Ascending aorta (tissue), 2 donors: ENCODE measurements around the gene RNF152. TPM values are rescaled to one million over a fixed set of nuclear protein-coding genes. Genes with fewer than 3 reads are reported as not detected.

Experiments used
- DNase-seq, 2 donors: peaks; one replicate each; pipeline ENCODE4 v3.0.0-alpha.2; 2019; ENCODE audit warnings: low spot score in 2 of 2
- H3K27ac ChIP-seq, 2 donors: fragments of 200-600 bp; sonication (generic); one replicate each; pipeline ENCODE4 v1.5.1; 2016 to 2017; ENCODE audit warnings: mild to moderate bottlenecking in 1 of 2
- H3K27me3 ChIP-seq: fragments of 200-600 bp; sonication (generic); one replicate; pipeline ENCODE4 v1.5.1; 2017
- H3K36me3 ChIP-seq, 2 donors: fragments of 200-600 bp; sonication (generic); one replicate each; pipeline ENCODE4 v1.5.1; 2016
- H3K4me1 ChIP-seq, 2 donors: fragments of 200-600 bp; sonication (generic); one replicate each; pipeline ENCODE4 v1.5.1; 2016 to 2017; ENCODE audit warnings: mild to moderate bottlenecking in 1 of 2
- H3K4me3 ChIP-seq, 2 donors: fragments of 200-600 bp; sonication (generic); one replicate each; pipeline ENCODE4 v1.5.1; 2016 to 2017; ENCODE audit warnings: mild to moderate bottlenecking in 1 of 2
- H3K9me3 ChIP-seq, 2 donors: fragments of 200-600 bp; sonication (generic); one replicate each; pipeline ENCODE4 v1.5.1; 2016
- intact Hi-C: fragments of 100-400 bp; cut with DNase I; formaldehyde crosslinking; loops from one replicate; pipeline ENCODE4 v1.15.1; 2023
- total RNA-seq: library from RNA; depleted of rRNA; stranded (reverse); fragments of >200 nt; gene quantifications from one replicate; pipeline ENCODE4 v1.1.0, GENCODE V29; 2016
- TF ChIP-seq, protein P1 (sequence below), 3 experiments: fragments of 200-600 bp in 2 of 3; fragments of 450-650 bp in 1 of 3; sonication (generic) in 2 of 3; IDR thresholded peaks; one replicate each; pipeline ENCODE4 v1.5.1; 2016 to 2019; ENCODE audit warnings: antibody characterized with exemption in 3 of 3, mild to moderate bottlenecking in 1 of 3, moderate library complexity in 1 of 3

Gene RNF152
- total RNA-seq, 1 donor from 2014 or later = 9.6 TPM

DNA sequence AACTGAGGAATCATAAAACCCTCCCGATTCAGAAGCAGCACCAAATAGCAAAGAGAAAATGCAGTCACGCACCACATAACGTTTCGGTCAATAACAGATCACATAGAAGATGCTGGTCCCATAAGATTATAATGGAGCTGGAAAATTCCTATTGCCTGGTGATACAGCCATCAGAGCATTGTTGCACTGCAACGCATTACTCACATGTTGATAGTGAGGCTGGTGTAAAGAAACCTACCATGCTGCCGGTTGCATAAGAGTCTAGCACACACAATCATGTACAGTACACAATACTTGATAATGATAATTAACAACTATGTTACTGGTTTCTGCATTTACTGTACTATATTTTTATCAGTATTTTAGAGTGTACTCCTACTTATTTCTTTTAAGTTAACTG lies 32.5 kb downstream of the RNF152 start:
- Histone ChIP-seq H3K4me1 (no peaks in the 10 kb centered on the region), H3K27ac (no peak overlapping the region), H3K9me3 (no peaks in the 10 kb centered on the region), H3K4me3 (no peak overlapping the region), H3K36me3 (no peaks in the 10 kb centered on the region), H3K27me3 (no peaks in the 10 kb centered on the region)
- DNase-seq = no peak
- intact Hi-C loops = no loop called here
- TF ChIP-seq, protein P1, sequence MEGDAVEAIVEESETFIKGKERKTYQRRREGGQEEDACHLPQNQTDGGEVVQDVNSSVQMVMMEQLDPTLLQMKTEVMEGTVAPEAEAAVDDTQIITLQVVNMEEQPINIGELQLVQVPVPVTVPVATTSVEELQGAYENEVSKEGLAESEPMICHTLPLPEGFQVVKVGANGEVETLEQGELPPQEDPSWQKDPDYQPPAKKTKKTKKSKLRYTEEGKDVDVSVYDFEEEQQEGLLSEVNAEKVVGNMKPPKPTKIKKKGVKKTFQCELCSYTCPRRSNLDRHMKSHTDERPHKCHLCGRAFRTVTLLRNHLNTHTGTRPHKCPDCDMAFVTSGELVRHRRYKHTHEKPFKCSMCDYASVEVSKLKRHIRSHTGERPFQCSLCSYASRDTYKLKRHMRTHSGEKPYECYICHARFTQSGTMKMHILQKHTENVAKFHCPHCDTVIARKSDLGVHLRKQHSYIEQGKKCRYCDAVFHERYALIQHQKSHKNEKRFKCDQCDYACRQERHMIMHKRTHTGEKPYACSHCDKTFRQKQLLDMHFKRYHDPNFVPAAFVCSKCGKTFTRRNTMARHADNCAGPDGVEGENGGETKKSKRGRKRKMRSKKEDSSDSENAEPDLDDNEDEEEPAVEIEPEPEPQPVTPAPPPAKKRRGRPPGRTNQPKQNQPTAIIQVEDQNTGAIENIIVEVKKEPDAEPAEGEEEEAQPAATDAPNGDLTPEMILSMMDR (IDR thresholded peaks at IDR 0.05) = no peak

DNA sequence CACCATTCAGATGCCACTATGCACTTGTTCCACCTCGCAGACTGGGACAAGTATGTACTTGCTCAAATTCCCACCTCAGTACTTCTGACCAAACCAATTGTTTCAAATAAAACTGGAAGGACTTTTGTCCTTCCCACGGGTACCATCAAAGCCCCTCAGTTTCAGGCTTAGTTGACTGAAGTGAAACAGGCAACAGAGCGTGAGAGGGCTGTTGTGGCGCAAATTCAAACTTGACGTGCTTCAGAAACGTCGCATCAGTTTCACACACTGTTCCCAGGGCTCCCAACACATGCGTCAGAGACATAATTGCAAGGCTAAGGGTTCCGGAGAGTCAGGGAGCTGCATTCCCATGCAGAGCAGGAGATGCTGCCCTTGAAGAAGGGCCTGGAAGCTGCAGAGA lies 33.7 kb downstream of the RNF152 start:
- no peaks in the 10 kb centered on the region for H3K27me3 ChIP-seq
- H3K36me3 ChIP-seq = no peaks in the 10 kb centered on the region
- DNase-seq = no peak
- H3K9me3 ChIP-seq = no peaks in the 10 kb centered on the region
- no peak overlapping the region for H3K27ac ChIP-seq
- no peak overlapping the region for H3K4me3 ChIP-seq
- TF ChIP-seq, protein P1 (IDR thresholded peaks at IDR 0.05) = no peak
- peaks cover 0 to under 1% of the 10 kb centered on the region in 2 donors for H3K4me1 ChIP-seq
- intact Hi-C loops = no loop called here

DNA sequence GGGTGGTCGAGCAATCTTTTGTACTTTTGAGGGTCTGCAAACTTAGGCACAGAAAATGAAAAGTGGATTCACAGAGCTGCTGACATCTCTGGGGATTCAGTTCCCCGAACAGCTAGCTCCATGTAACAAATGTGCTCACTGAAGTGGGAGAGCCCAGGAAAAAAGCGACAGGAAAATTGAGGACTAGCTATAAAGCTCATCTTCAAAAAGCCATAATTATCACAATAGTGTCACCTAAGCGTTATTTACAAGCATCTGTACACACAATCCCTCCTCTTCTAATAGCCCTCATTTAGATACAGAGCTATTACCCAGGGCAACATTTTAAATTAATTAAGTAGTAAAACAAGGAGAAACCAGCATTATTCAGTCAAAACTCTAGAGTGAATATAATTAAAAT lies 36.1 kb downstream of the RNF152 start:
- no peaks in the 10 kb centered on the region for H3K36me3 ChIP-seq
- peaks cover 0 to 8% of the 10 kb centered on the region in 2 donors for H3K4me1 ChIP-seq
- DNase-seq = no peak
- H3K4me3 ChIP-seq = no peak overlapping the region
- H3K27me3 ChIP-seq = no peaks in the 10 kb centered on the region
- TF ChIP-seq, protein P1 (IDR thresholded peaks at IDR 0.05) = no peak
- no peaks in the 10 kb centered on the region for H3K9me3 ChIP-seq
- H3K27ac ChIP-seq = no peak overlapping the region
- intact Hi-C loops = no loop called here

DNA sequence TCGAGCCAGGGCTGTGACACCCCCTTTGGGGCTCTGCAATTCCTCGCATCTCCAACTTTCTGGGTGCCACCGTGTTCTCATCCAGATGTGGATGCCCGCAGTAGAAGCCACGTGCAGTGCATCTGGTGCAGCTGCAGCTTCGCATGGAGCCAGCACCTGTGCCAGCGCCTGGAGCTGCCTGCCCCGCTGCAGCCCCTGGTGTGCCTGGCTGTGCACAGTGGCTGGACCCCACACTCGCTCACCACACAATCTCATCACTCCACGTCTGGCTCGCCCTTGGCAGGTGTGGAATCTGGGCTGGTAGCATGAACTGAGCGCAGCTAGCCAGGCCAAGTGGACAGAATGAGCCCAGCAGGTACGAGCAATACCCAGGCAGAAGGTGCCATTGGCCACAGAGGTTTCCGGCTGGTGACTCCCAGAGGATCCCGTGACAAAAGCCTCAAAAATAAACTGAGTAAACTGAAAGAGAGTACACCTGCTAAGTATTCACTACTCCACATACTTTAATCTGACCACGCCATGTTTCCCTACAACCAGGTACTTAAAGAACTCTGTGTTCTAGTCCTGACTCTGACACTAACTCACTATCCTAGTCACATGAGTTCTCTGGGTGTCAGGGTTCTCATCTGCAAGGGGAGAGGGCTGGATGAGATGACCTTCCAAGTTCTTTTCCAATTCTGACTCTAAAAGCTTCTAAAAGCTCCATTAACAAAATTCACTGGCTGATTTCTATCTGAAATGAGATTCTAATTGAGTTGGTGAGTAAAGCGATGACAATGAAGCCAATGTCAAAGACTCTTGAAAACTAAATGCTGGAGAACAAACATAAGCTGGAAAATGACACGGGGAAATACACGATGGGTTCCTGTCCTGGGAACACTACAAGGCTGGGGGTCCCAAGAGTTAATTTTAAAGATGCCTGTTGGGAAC lies 37.1 kb downstream of the RNF152 start:
- TF ChIP-seq, protein P1 (IDR thresholded peaks at IDR 0.05) = no peak
- Histone ChIP-seq H3K9me3 (no peaks in the 10 kb centered on the region), H3K27ac (no peak overlapping the region), H3K4me3 (no peak overlapping the region), H3K27me3 (no peaks in the 10 kb centered on the region), H3K36me3 (no peaks in the 10 kb centered on the region), H3K4me1 (peaks cover 0 to 12% of the 10 kb centered on the region in 2 donors)
- no peak for DNase-seq
- intact Hi-C loops = no loop called here

DNA sequence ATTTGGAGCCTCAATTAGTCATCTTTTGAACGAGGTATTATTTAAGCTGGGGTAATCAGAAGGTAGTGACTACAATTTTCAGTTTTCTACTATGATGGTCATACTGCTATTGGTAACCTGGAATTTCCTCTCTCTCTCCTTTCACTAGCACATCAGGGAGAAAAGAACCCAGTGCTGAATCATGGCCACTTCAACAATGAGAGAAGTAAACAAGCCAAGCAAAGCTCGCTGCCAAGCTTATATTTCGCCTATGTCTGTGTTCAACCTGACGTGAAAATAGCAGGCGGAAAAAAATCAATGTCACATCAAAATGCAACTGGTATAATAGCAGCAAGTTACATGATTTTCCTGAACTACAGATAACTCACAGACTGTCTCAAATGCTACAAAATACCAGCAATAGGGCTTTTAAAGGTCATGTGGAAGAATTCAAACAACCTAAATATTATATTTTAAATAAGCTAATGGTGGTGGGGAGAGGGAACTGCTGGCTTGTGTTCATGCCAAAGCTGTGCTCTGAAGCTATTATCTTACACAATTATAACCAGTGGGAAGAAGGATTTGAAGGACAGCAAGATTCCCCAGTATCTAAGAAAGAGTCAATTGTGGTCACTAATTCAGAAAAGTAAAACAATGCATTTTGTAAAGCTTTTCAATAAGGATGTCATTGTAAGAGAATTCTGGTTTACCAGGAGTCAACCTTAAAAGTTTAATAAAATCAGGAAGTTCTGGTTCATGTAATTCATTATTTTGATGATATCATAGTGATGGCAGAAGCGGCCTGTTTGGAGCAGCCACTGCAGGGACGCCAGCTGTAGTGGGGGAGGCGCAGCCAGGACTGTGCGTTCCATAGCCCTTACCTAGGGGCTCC lies 38.0 kb downstream of the RNF152 start:
- intact Hi-C loops = no loop called here
- no peak for DNase-seq
- TF ChIP-seq, protein P1 (IDR thresholded peaks at IDR 0.05) = no peak
- no peak overlapping the region for H3K4me3 ChIP-seq
- no peaks in the 10 kb centered on the region for H3K36me3 ChIP-seq
- no peaks in the 10 kb centered on the region for H3K27me3 ChIP-seq
- H3K9me3 ChIP-seq = no peaks in the 10 kb centered on the region
- peaks cover 0 to 12% of the 10 kb centered on the region in 2 donors for H3K4me1 ChIP-seq
- no peak overlapping the region for H3K27ac ChIP-seq
